Measurements from ENCODE around the gene SLITRK1. TPM values are rescaled to one million over a fixed set of nuclear protein-coding genes. Genes with fewer than 3 reads are reported as not detected.

SLITRK1 gene
- total and polyA plus RNA-seq, 2 donors (not counting 1 experiment from before 2014, with no cell fraction given), result 0.02 TPM; not detected in 1

GRCh38 chr13:83881140-83881684 is 1.1 kb downstream of the SLITRK1 start:
- DNase-seq (ENCODE audit: low read depth in 2 of 2), result no peak
- no peaks in the 10 kb centered on the region for H3K79me2 ChIP-seq (ENCODE audit: control insufficient read depth, insufficient read depth, low read length)
- H3K9me3 ChIP-seq (ENCODE audit: control insufficient read depth, insufficient read depth, low read depth, low read length), result no peaks in the 10 kb centered on the region
- no peak overlapping the region for H3K27ac ChIP-seq (ENCODE audit: insufficient read depth, low read length)
- H3K9ac ChIP-seq (ENCODE audit: insufficient read depth, low read length), result no peak overlapping the region
- TF ChIP-seq EZH2 (IDR thresholded peaks at IDR 0.05; ENCODE audit: low read length, missing control alignments) (no peak), CTCF (conservative IDR thresholded peaks at IDR 0.05 in 1 of 2, IDR thresholded peaks at IDR 0.05 in 1 of 2; ENCODE audit: low read depth in 1 of 2, low read length in 2 of 2) (no peak)
- H3K4me2 ChIP-seq (ENCODE audit: extremely low read depth, insufficient read depth, low read length), result no peak overlapping the region
- no peaks in the 10 kb centered on the region for H3K4me1 ChIP-seq (ENCODE audit: control insufficient read depth, extremely low read depth, insufficient read depth, low read length)
- H3K27me3 ChIP-seq (ENCODE audit: control insufficient read depth, insufficient read depth, low read length), result no peaks in the 10 kb centered on the region
- no peak overlapping the region for H2AFZ ChIP-seq (ENCODE audit: low read length)
- no peaks in the 10 kb centered on the region for H4K20me1 ChIP-seq (ENCODE audit: control insufficient read depth, extremely low read depth, insufficient read depth, low read length)
- H3K4me3 ChIP-seq (replicated peaks in 1 of 4; ENCODE audit: control extremely low read depth in 1 of 4, insufficient read depth in 1 of 4, low read depth in 3 of 4, low read length in 4 of 4), result peak overlapping the region in 2 of 4 experiments; percentile 9 to 31
- no peaks in the 10 kb centered on the region for H3K36me3 ChIP-seq (ENCODE audit: control insufficient read depth, insufficient read depth, low read length)

- Histone ChIP-seq H3K4me3 (replicated peaks in 1 of 4; ENCODE audit: control extremely low read depth in 1 of 4, insufficient read depth in 1 of 4, low read depth in 3 of 4, low read length in 4 of 4) (peak overlapping the region in 1 of 4 experiments; percentile 31), H4K20me1 (ENCODE audit: control insufficient read depth, extremely low read depth, insufficient read depth, low read length) (no peaks in the 10 kb centered on the region), H3K4me1 (ENCODE audit: control insufficient read depth, extremely low read depth, insufficient read depth, low read length) (no peaks in the 10 kb centered on the region), H3K27ac (ENCODE audit: insufficient read depth, low read length) (no peak overlapping the region), H3K4me2 (ENCODE audit: extremely low read depth, insufficient read depth, low read length) (no peak overlapping the region), H3K79me2 (ENCODE audit: control insufficient read depth, insufficient read depth, low read length) (no peaks in the 10 kb centered on the region), H3K9me3 (ENCODE audit: control insufficient read depth, insufficient read depth, low read depth, low read length) (no peaks in the 10 kb centered on the region), H3K27me3 (ENCODE audit: control insufficient read depth, insufficient read depth, low read length) (no peaks in the 10 kb centered on the region), H3K36me3 (ENCODE audit: control insufficient read depth, insufficient read depth, low read length) (no peaks in the 10 kb centered on the region), H3K9ac (ENCODE audit: insufficient read depth, low read length) (no peak overlapping the region), H2AFZ (ENCODE audit: low read length) (no peak overlapping the region)
- TF ChIP-seq EZH2 (IDR thresholded peaks at IDR 0.05; ENCODE audit: low read length, missing control alignments) (no peak), CTCF (conservative IDR thresholded peaks at IDR 0.05 in 1 of 2, IDR thresholded peaks at IDR 0.05 in 1 of 2; ENCODE audit: low read depth in 1 of 2, low read length in 2 of 2) (no peak)
- no peak for DNase-seq (ENCODE audit: low read depth in 2 of 2)
Measured at GRCh38 chr13:83880275-83881139, 1.8 kb downstream of the SLITRK1 start.

GRCh38 chr13:83879431-83880171 is 2.7 kb downstream of the SLITRK1 start:
- H3K4me1 ChIP-seq (ENCODE audit: control insufficient read depth, extremely low read depth, insufficient read depth, low read length), result no peaks in the 10 kb centered on the region
- H3K79me2 ChIP-seq (ENCODE audit: control insufficient read depth, insufficient read depth, low read length), result no peaks in the 10 kb centered on the region
- no peaks in the 10 kb centered on the region for H3K27me3 ChIP-seq (ENCODE audit: control insufficient read depth, insufficient read depth, low read length)
- H2AFZ ChIP-seq (ENCODE audit: low read length), result no peak overlapping the region
- DNase-seq (ENCODE audit: low read depth in 2 of 2), result peak in 1 of 2 donors; percentile 24
- TF ChIP-seq CTCF (conservative IDR thresholded peaks at IDR 0.05 in 1 of 2, IDR thresholded peaks at IDR 0.05 in 1 of 2; ENCODE audit: low read depth in 1 of 2, low read length in 2 of 2) (no peak), EZH2 (IDR thresholded peaks at IDR 0.05; ENCODE audit: low read length, missing control alignments) (no peak)
- no peak overlapping the region for H3K27ac ChIP-seq (ENCODE audit: insufficient read depth, low read length)
- no peak overlapping the region for H3K4me2 ChIP-seq (ENCODE audit: extremely low read depth, insufficient read depth, low read length)
- no peaks in the 10 kb centered on the region for H4K20me1 ChIP-seq (ENCODE audit: control insufficient read depth, extremely low read depth, insufficient read depth, low read length)
- H3K4me3 ChIP-seq (replicated peaks in 1 of 4; ENCODE audit: control extremely low read depth in 1 of 4, insufficient read depth in 1 of 4, low read depth in 3 of 4, low read length in 4 of 4), result peak overlapping the region in 2 of 4 experiments; percentile 51 to 54
- no peaks in the 10 kb centered on the region for H3K9me3 ChIP-seq (ENCODE audit: control insufficient read depth, insufficient read depth, low read depth, low read length)
- H3K36me3 ChIP-seq (ENCODE audit: control insufficient read depth, insufficient read depth, low read length), result no peaks in the 10 kb centered on the region
- no peak overlapping the region for H3K9ac ChIP-seq (ENCODE audit: insufficient read depth, low read length)
